ENCODE results near the gene MYO1H.

MYO1H gene

GRCh38 chr12:109488051-109488665 is 140.5 kb downstream of the MYO1H start:
- TF ChIP-seq, protein P1, sequence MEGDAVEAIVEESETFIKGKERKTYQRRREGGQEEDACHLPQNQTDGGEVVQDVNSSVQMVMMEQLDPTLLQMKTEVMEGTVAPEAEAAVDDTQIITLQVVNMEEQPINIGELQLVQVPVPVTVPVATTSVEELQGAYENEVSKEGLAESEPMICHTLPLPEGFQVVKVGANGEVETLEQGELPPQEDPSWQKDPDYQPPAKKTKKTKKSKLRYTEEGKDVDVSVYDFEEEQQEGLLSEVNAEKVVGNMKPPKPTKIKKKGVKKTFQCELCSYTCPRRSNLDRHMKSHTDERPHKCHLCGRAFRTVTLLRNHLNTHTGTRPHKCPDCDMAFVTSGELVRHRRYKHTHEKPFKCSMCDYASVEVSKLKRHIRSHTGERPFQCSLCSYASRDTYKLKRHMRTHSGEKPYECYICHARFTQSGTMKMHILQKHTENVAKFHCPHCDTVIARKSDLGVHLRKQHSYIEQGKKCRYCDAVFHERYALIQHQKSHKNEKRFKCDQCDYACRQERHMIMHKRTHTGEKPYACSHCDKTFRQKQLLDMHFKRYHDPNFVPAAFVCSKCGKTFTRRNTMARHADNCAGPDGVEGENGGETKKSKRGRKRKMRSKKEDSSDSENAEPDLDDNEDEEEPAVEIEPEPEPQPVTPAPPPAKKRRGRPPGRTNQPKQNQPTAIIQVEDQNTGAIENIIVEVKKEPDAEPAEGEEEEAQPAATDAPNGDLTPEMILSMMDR (IDR thresholded peaks at IDR 0.05; ENCODE audit: low read depth, low read length, missing control alignments) = no peak
- no peak overlapping the region for H3K4me3 ChIP-seq (replicated peaks; ENCODE audit: low read depth, low read length)

GRCh38 chr12:109489016-109489954 is 141.6 kb downstream of the MYO1H start:
- no peak overlapping the region for H3K4me3 ChIP-seq (replicated peaks; ENCODE audit: low read depth, low read length)
- DNase-seq (ENCODE audit: extremely low read depth, low read depth) = no peak
- TF ChIP-seq, protein P1 (IDR thresholded peaks at IDR 0.05; ENCODE audit: low read depth, low read length, missing control alignments) = no peak

More at GRCh38 chr12:109488051-109488665, 140.5 kb downstream of the MYO1H start:
- DNase-seq (ENCODE audit: extremely low read depth, low read depth) = no peak

DNA sequence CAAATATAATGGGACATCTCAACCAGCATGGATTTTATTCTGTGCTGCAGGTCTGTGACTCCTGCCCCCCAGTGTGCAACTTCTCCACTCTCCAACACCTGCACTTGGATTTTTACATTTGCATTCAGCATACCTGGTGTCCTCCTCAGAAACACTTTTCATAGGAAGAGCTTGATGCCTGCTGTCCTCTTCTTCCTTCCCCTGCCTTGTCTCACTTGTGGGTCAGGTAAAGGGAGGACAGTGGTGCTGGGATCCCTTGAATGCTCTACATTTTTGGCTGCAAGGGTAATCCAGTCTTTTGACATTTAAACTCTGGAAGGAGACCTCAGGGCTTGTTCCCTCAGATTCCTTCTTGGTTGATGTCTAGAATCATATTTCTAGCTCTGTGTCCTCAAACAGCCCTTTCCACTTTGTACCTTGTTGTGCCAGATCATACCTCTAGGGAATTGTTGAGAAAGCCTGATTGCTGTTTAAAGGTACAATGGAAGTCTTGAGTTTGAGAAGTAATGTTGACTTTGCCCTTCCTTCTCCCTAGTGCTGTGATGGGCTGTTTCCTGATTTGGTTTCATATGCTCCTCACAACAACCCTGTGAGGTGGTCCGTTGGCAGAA is 142.4 kb downstream of the MYO1H start:
- no peak for DNase-seq (ENCODE audit: extremely low read depth, low read depth)
- TF ChIP-seq, protein P1 (IDR thresholded peaks at IDR 0.05; ENCODE audit: low read depth, low read length, missing control alignments) = no peak
- H3K4me3 ChIP-seq (replicated peaks; ENCODE audit: low read depth, low read length) = no peak overlapping the region

DNA sequence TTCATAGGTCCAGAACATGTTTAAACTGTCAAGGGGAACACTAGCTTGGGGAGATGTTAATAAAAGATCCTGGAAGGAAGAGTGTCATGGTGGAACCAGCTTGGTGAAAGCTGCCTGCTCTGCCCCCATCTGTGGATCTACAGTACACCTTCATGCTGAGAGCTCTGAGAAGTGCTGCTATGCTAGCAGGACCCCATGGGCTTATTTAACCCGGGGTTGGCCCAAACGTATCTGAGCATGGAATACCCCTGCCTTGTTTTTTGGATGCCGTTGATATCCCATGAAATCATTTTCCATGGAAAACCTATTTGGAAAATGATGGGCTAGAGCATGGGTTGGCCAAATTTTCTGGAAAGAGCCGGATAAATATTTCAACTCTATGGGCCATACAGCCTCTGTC is 144.0 kb downstream of the MYO1H start:
- H3K4me3 ChIP-seq (replicated peaks; ENCODE audit: low read depth, low read length) = no peak overlapping the region
- DNase-seq (ENCODE audit: extremely low read depth, low read depth) = no peak

DNA sequence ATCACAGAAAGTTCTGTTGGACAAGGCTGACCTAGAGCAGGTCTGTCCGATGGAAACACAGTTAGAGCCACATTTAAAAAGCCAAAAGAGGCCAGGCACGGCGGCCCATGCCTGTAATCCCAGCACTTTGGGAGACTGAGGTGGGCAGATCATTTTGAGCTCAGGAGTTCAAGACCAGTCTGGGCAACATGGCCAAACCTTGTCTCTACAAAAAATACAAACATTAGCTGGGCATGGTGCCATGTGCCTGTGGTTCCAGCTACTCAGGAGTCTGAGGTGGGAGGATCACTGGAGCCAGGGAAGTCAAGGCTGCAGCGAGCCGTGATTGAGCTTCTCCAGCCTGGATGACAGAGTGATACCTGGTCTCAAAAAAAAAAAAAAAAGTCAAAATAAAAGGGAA is 144.7 kb downstream of the MYO1H start:
- H3K4me3 ChIP-seq (replicated peaks; ENCODE audit: low read depth, low read length) = no peak overlapping the region
- TF ChIP-seq, protein P1 (IDR thresholded peaks at IDR 0.05; ENCODE audit: low read depth, low read length, missing control alignments) = no peak
- DNase-seq (ENCODE audit: extremely low read depth, low read depth) = no peak

More for the DNA sequence above, 144.0 kb downstream of the MYO1H start:
- TF ChIP-seq, protein P1 (IDR thresholded peaks at IDR 0.05; ENCODE audit: low read depth, low read length, missing control alignments) = no peak

- DNase-seq (ENCODE audit: extremely low read depth, low read depth) = no peak
- TF ChIP-seq, protein P1 (IDR thresholded peaks at IDR 0.05; ENCODE audit: low read depth, low read length, missing control alignments) = no peak
- H3K4me3 ChIP-seq (replicated peaks; ENCODE audit: low read depth, low read length) = no peak overlapping the region
Measured at GRCh38 chr12:109493090-109493489, 145.4 kb downstream of the MYO1H start.

Measured in HFF-Myc (cell line).